Transverse colon (tissue), 4 donors: ENCODE results near the gene CHMP4A.

Experiments
- CTCF ChIP-seq, 5 experiments: fragments of 200-600 bp in 3 of 5; fragments of 450-650 bp in 2 of 5; sonication (generic) in 3 of 5; IDR thresholded peaks; 1 replicate in 2 of 5; 2 replicates in 3 of 5; pipeline ENCODE4 v1.5.1; 2016 to 2017; ENCODE audit warnings: antibody characterized with exemption in 5 of 5, inconsistent platforms in 3 of 5, mild to moderate bottlenecking in 2 of 5, moderate library complexity in 1 of 5
- POLR2AphosphoS5 ChIP-seq, 3 donors: sonication (generic); formaldehyde crosslinking; IDR thresholded peaks; one replicate each; pipeline ENCODE4 v1.6.1; 2016; ENCODE audit warnings: antibody characterized with exemption in 3 of 3

GRCh38 chr14:24259282-24260025, 46.2 kb upstream of the CHMP4A start:
- TF ChIP-seq POLR2AphosphoS5 (IDR thresholded peaks at IDR 0.05), result no peak
- no peak for TF ChIP-seq CTCF (IDR thresholded peaks at IDR 0.05)
